H9 (cell line): ENCODE results near the gene TACC2. TPM values are rescaled to one million over a fixed set of nuclear protein-coding genes. Genes with fewer than 3 reads are reported as not detected.

Experiments
- DNase-seq: peaks from one replicate; pipeline ENCODE4 v3.0.0-alpha.2; 2017
- H2AFZ ChIP-seq: one replicate; pipeline ENCODE4 v1.6.1; 2013; ENCODE audit warnings: mild to moderate bottlenecking, low read length, control low read depth, moderate library complexity
- H2AK5ac ChIP-seq: 2 replicates; pipeline ENCODE4 v1.6.1; 2013; ENCODE audit warnings: low read length, control low read depth, mixed read lengths; ENCODE audit not compliant: insufficient read length
- H2BK120ac ChIP-seq: one replicate; pipeline ENCODE4 v1.6.1; 2013; ENCODE audit warnings: low read depth, mild to moderate bottlenecking, low read length, control low read depth, inconsistent platforms; ENCODE audit not compliant: poor library complexity, severe bottlenecking
- H2BK12ac ChIP-seq: 2 replicates; pipeline ENCODE4 v1.6.1; 2013; ENCODE audit warnings: low read length, control low read depth, mixed read lengths, low read depth; ENCODE audit not compliant: insufficient read length
- H2BK15ac ChIP-seq: 2 replicates; pipeline ENCODE4 v1.6.1; 2013; ENCODE audit warnings: low read depth, low read length, control low read depth
- H2BK20ac ChIP-seq: one replicate; pipeline ENCODE4 v1.6.1; 2013; ENCODE audit warnings: low read depth, mild to moderate bottlenecking, low read length, control low read depth, inconsistent platforms; ENCODE audit not compliant: poor library complexity, severe bottlenecking
- H2BK5ac ChIP-seq: 2 replicates; pipeline ENCODE4 v1.6.1; 2013; ENCODE audit warnings: low read length, control low read depth, mixed read lengths; ENCODE audit not compliant: insufficient read length
- H3K14ac ChIP-seq: 2 replicates; pipeline ENCODE4 v1.6.1; 2013; ENCODE audit warnings: low read length, control low read depth; ENCODE audit not compliant: insufficient read depth
- H3K18ac ChIP-seq: 2 replicates; pipeline ENCODE4 v1.6.1; 2013; ENCODE audit warnings: low read depth, mild to moderate bottlenecking, mixed read lengths, low read length, control low read depth; ENCODE audit not compliant: insufficient read length
- H3K23ac ChIP-seq: 2 replicates; pipeline ENCODE4 v1.6.1; 2013; ENCODE audit warnings: low read length, control low read depth, mixed read lengths, low read depth; ENCODE audit not compliant: insufficient read length
- H3K23me2 ChIP-seq: 2 replicates; pipeline ENCODE4 v1.6.1; 2013; ENCODE audit warnings: low read depth, mild to moderate bottlenecking, mixed read lengths, low read length, control low read depth; ENCODE audit not compliant: insufficient read length, poor library complexity, severe bottlenecking
- H3K27ac ChIP-seq: 2 replicates; pipeline ENCODE4 v1.5.1; 2013; ENCODE audit warnings: low read length, control low read depth, mixed read lengths, low read depth; ENCODE audit not compliant: insufficient read length
- H3K27me3 ChIP-seq: 2 replicates; pipeline ENCODE4 v1.6.1; 2013; ENCODE audit warnings: low read length, control low read depth, inconsistent platforms; ENCODE audit not compliant: insufficient read depth
- H3K4ac ChIP-seq: 2 replicates; pipeline ENCODE4 v1.6.1; 2013; ENCODE audit warnings: low read depth, mild to moderate bottlenecking, control low read depth, inconsistent platforms, low read length, moderate library complexity
- H3K4me1 ChIP-seq: 2 replicates; pipeline ENCODE4 v1.6.1; 2013; ENCODE audit warnings: low read length, control low read depth, inconsistent platforms; ENCODE audit not compliant: insufficient read depth
- H3K4me2 ChIP-seq: 2 replicates; pipeline ENCODE4 v1.6.1; 2013; ENCODE audit warnings: low read length, control low read depth, mixed read lengths; ENCODE audit not compliant: insufficient read length, insufficient read depth
- H3K56ac ChIP-seq: 2 replicates; pipeline ENCODE4 v1.6.1; 2013; ENCODE audit warnings: low read depth, mild to moderate bottlenecking, mixed read lengths, low read length, control low read depth; ENCODE audit not compliant: insufficient read length
- H3K79me1 ChIP-seq: 2 replicates; pipeline ENCODE4 v1.6.1; 2013; ENCODE audit warnings: low read depth, mild to moderate bottlenecking, moderate library complexity, low read length, control low read depth, inconsistent platforms; ENCODE audit not compliant: insufficient read depth, poor library complexity, severe bottlenecking
- H3K79me2 ChIP-seq: 2 replicates; pipeline ENCODE4 v1.6.1; 2013; ENCODE audit warnings: low read length, control low read depth, inconsistent platforms; ENCODE audit not compliant: insufficient read depth
- H3K9ac ChIP-seq: 2 replicates; pipeline ENCODE4 v1.6.1; 2013; ENCODE audit warnings: low read length, control low read depth, mixed read lengths; ENCODE audit not compliant: insufficient read length; ENCODE audit errors: extremely low read depth
- H3K9me3 ChIP-seq: one replicate; pipeline ENCODE4 v1.6.1; 2013; ENCODE audit warnings: low read depth, low read length, inconsistent platforms; ENCODE audit not compliant: control insufficient read depth
- H3T11ph ChIP-seq: one replicate; pipeline ENCODE4 v1.6.1; 2013; ENCODE audit warnings: mild to moderate bottlenecking, low read length, control low read depth, inconsistent platforms
- H4K20me1 ChIP-seq: one replicate; pipeline ENCODE4 v1.6.1; 2013; ENCODE audit not compliant: control insufficient read depth, insufficient read length, insufficient read depth
- H4K5ac ChIP-seq: 2 replicates; pipeline ENCODE4 v1.6.1; 2013; ENCODE audit warnings: low read depth, mild to moderate bottlenecking, mixed read lengths, low read length, control low read depth; ENCODE audit not compliant: insufficient read length
- H4K8ac ChIP-seq: replicated peaks from 2 replicates; pipeline ENCODE4 v1.6.1; 2013; ENCODE audit warnings: low read length, control low read depth, mixed read lengths, low read depth; ENCODE audit not compliant: insufficient read length
- H4K91ac ChIP-seq: 2 replicates; pipeline ENCODE4 v1.6.1; 2013; ENCODE audit warnings: low read depth, mild to moderate bottlenecking, moderate library complexity, mixed read lengths, low read length, control low read depth; ENCODE audit not compliant: insufficient read length
- H3K27ac Mint-ChIP-seq, 3 experiments: 2 replicates in 2 of 3; 3 replicates in 1 of 3; pipeline ENCODE4 v1.8.0; 2020 to 2021; ENCODE audit warnings: mixed read lengths in 3 of 3, mild to moderate bottlenecking in 1 of 3, moderate library complexity in 1 of 3
- H3K27me3 Mint-ChIP-seq: 2 replicates; pipeline ENCODE4 v1.8.0; 2021; ENCODE audit warnings: low read depth, mild to moderate bottlenecking, moderate library complexity, mixed read lengths
- H3K36me3 Mint-ChIP-seq, 3 experiments: 2 replicates in 2 of 3; 3 replicates in 1 of 3; pipeline ENCODE4 v1.8.0; 2020 to 2021; ENCODE audit warnings: low read depth in 3 of 3, mixed read lengths in 3 of 3; ENCODE audit not compliant: insufficient read depth in 1 of 3
- H3K4me1 Mint-ChIP-seq, 2 experiments: 2 replicates each; pipeline ENCODE4 v1.8.0; 2020; ENCODE audit warnings: mixed read lengths in 2 of 2
- H3K4me3 Mint-ChIP-seq, 2 experiments: 2 replicates in 1 of 2; 3 replicates in 1 of 2; pipeline ENCODE4 v1.8.0; 2020 to 2021; ENCODE audit warnings: mild to moderate bottlenecking in 2 of 2, mixed read lengths in 2 of 2, moderate library complexity in 1 of 2
- H3K9me3 Mint-ChIP-seq, 2 experiments: 2 replicates in 1 of 2; 3 replicates in 1 of 2; pipeline ENCODE4 v1.8.0; 2020; ENCODE audit warnings: mild to moderate bottlenecking in 2 of 2, mixed read lengths in 2 of 2, moderate library complexity in 1 of 2
- whole genome bisulfite sequencing: extraction: QIAGEN DNeasy Blood & Tissue Kit; methylation state at CpG from one replicate; pipeline ENCODE4 v1.1.7; 2013; ENCODE audit warnings: missing lambda C conversion rate, low lambda C conversion rate, mixed read lengths; ENCODE audit not compliant: insufficient read length; ENCODE audit errors: extremely low coverage; 5-methylcytosine and 5-hydroxymethylcytosine counted together
- total RNA-seq: library from RNA; stranded (reverse); gene quantifications from 2 replicates; pipeline ENCODE4 v1.2.1, GENCODE V29; 2021
- TF ChIP-seq, protein P1 (sequence below): fragments of 200-600 bp; sonication (generic); conservative IDR thresholded peaks from 3 replicates; pipeline ENCODE4 v1.8.0; 2021; ENCODE audit warnings: antibody characterized with exemption, mild to moderate bottlenecking

Gene TACC2
- total RNA-seq, 1 experiment from 2014 or later = 58.1 TPM

- Histone ChIP-seq H3K27ac (no peak overlapping the region), H3K27me3 (no peaks in the 10 kb centered on the region), H3K79me2 (no peaks in the 10 kb centered on the region), H2BK15ac (no peak overlapping the region), H3K4me1 (no peaks in the 10 kb centered on the region), H3K9me3 (no peaks in the 10 kb centered on the region), H3T11ph (no peak overlapping the region), H2BK12ac (no peak overlapping the region), H3K14ac (no peak overlapping the region), H4K91ac (no peak overlapping the region), H4K5ac (no peak overlapping the region), H3K56ac (no peak overlapping the region), H3K9ac (no peak overlapping the region), H3K4me2 (no peak overlapping the region), H3K4ac (no peak overlapping the region), H2BK20ac (no peak overlapping the region), H2AK5ac (no peak overlapping the region), H3K23me2 (no peaks in the 10 kb centered on the region), H4K20me1 (no peaks in the 10 kb centered on the region), H4K8ac (no peak overlapping the region), H3K18ac (no peak overlapping the region), H3K79me1 (no peaks in the 10 kb centered on the region), H2BK120ac (no peak overlapping the region), H2BK5ac (no peak overlapping the region), H3K23ac (no peak overlapping the region), H2AFZ (no peak overlapping the region)
- Mint-ChIP-seq H3K27ac (no peak overlapping the region; a peak in 1 of 7 replicates), H3K4me1 (peaks cover 30 to 39% of the 10 kb centered on the region in 2 experiments), H3K36me3 (no peaks in the 10 kb centered on the region; a peak in 2 of 7 replicates), H3K4me3 (no peak overlapping the region), H3K9me3 (peaks cover 0 to 2% of the 10 kb centered on the region in 2 experiments; a peak in 1 of 5 replicates), H3K27me3 (no peaks in the 10 kb centered on the region)
- DNase-seq = no peak
- WGBS = no CpG with 5 or more reads among the region's 10 CpGs
- TF ChIP-seq, protein P1, sequence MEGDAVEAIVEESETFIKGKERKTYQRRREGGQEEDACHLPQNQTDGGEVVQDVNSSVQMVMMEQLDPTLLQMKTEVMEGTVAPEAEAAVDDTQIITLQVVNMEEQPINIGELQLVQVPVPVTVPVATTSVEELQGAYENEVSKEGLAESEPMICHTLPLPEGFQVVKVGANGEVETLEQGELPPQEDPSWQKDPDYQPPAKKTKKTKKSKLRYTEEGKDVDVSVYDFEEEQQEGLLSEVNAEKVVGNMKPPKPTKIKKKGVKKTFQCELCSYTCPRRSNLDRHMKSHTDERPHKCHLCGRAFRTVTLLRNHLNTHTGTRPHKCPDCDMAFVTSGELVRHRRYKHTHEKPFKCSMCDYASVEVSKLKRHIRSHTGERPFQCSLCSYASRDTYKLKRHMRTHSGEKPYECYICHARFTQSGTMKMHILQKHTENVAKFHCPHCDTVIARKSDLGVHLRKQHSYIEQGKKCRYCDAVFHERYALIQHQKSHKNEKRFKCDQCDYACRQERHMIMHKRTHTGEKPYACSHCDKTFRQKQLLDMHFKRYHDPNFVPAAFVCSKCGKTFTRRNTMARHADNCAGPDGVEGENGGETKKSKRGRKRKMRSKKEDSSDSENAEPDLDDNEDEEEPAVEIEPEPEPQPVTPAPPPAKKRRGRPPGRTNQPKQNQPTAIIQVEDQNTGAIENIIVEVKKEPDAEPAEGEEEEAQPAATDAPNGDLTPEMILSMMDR = no peak
Measured at GRCh38 chr10:122050311-122050710, 61.3 kb downstream of the TACC2 start.
